Left kidney (tissue), 2 donors: Measurements from ENCODE around the gene CCDC107. TPM values are rescaled to one million over a fixed set of nuclear protein-coding genes. Genes with fewer than 3 reads are reported as not detected.
"Not testable (repeated sequence)": the region's sequence is repeated elsewhere in the genome, so short reads cannot be mapped to it uniquely, and the experiment has no call there.

Experiments used
- DNase-seq: peaks from one replicate; pipeline ENCODE4 v3.0.0-alpha.2; 2013
- polyA plus RNA-seq: library from polyadenylated mRNA; unstranded; fragments of 120-200 nt; gene quantifications from one replicate; pipeline ENCODE4 v1.2.1, GENCODE V29; 2013; ENCODE audit not compliant: insufficient read length

The CCDC107 gene
- polyA plus RNA-seq, 1 donor, result 12.6 TPM

GRCh38 chr9:35636135-35636876, 21.8 kb upstream of the CCDC107 start:
- DNase-seq, result no peak

- not testable (repeated sequence) for DNase-seq
Measured at GRCh38 chr9:35636877-35637246, 21.2 kb upstream of the CCDC107 start.

DNA sequence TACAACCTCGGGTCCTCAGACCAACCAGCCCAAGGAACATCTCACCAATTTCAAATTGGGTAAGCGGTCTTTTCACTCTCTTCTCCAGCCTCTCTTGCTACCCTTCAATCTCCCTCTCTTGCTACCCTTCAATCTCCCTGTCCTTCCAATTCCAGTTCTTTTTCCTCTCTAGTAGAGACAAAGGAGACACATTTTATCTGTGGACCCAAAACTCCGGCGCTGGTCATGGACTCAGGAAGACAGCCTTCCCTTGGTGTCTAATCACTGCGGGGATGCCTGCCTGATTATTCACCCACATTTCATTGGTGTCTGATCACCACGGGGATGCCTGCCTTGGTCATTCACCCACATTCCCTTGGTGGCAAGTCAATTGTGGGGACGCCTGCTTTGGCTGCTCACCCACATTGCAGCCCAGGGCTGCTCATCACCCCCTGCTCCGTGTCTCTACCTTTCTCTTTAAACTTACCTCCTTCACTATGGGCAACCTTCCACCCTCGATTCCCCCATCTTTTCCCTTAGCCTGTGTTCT, 20.6 kb upstream of the CCDC107 start:
- not testable (repeated sequence) for DNase-seq

- DNase-seq, result not testable (repeated sequence)
Measured at GRCh38 chr9:35638751-35639150, 19.3 kb upstream of the CCDC107 start.

DNA sequence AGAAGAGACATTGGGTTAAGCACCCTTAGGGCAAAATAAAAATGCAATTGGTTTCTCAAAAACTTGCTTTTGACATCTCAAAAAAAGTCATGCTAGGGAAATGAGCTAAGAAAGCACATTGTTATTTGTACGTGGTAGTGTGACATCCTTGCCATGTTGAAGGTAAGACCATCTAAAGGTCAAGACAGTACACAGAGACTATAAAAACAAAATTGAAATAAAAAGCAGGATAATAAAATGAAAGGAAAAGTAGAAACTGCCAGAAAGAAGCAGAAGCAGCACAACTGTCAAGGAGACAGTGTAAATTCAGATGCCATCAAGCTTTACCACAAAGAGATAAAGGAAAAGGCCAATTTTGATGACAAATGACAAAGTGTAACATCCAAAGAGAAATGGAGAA, 18.9 kb upstream of the CCDC107 start:
- DNase-seq, result not testable (repeated sequence)

GRCh38 chr9:35639631-35640030, 18.5 kb upstream of the CCDC107 start:
- no peak for DNase-seq

GRCh38 chr9:35640431-35640830, 17.7 kb upstream of the CCDC107 start:
- DNase-seq, result not testable (repeated sequence)

DNA sequence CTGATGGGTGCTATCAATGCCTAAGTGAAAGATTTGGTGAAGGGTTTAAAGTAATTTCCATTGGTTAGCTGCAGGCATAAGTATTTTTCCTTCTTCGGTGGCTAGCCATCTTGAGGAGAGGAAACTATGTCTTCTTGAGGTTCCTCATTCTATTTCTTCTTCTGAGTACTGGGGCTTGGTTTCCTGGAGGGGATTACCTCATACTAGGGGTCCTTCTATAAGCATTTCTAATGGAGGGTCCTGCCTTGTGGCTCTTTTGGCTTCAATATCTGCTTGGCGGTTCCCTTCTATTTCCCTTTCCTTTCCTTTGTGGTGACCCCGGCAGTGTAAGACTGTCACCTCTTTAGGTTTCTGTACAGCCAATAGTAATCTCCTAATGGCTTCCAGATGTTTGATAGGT, 16.6 kb upstream of the CCDC107 start:
- not testable (repeated sequence) for DNase-seq

DNA sequence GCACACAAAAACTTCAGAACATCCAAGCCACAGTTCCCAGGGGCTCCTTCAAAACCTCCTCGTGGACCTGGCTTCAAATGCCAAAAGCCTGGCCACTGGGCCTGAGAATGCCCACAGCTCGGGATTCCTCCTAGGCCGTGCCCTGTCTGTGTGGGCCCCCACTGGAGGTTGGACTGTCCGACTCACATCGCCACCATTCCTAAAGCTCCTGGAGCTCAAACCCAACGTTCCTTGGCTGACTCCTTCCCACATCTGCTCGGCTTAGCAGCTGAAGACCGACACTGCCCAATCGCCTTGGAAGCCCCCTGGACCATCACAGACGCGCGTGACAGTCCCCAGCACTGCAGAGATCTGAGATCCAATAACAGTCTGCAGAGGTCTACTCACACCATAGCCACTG, 15.0 kb upstream of the CCDC107 start:
- DNase-seq, result no peak

DNA sequence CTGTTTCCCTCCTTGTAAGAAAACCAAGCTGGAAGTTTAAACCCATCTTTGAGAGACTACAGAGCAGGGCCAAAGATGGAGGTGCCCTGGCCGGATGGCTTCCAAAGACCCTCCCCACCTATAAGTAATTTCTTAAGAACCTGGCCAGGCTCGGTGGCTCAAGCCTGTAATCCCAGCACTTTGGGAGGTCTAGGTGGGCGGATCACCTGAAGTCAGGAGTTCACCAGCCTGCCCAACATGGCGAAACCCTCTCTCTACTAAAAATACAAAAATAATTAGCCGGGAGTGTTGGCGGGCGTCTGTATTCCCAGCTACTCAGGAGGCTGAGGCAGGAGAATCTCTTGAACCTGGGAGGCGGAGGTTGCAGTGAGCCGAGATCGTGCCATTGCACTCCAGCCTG, 12.4 kb upstream of the CCDC107 start:
- not testable (repeated sequence) for DNase-seq

DNA sequence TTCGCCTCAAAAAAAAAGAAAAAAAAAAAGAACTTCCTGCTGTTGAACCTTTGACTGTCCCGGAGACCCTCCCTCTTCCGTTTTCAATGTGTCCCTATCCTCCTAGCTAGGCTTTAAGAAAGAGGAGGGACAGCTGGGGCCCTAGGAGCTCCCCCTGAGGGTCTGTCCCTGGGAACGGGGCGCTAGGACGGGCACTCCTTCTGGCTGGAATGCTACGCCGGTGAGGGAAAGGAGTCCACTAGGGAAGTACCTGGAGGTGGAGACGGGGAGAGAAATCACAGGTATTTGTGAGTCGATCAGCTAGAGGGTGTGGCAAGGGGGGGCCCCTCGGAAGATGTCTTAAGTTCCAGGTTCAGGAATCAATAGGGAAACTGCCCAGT, 11.9 kb upstream of the CCDC107 start:
- peak; percentile 67 for DNase-seq

DNA sequence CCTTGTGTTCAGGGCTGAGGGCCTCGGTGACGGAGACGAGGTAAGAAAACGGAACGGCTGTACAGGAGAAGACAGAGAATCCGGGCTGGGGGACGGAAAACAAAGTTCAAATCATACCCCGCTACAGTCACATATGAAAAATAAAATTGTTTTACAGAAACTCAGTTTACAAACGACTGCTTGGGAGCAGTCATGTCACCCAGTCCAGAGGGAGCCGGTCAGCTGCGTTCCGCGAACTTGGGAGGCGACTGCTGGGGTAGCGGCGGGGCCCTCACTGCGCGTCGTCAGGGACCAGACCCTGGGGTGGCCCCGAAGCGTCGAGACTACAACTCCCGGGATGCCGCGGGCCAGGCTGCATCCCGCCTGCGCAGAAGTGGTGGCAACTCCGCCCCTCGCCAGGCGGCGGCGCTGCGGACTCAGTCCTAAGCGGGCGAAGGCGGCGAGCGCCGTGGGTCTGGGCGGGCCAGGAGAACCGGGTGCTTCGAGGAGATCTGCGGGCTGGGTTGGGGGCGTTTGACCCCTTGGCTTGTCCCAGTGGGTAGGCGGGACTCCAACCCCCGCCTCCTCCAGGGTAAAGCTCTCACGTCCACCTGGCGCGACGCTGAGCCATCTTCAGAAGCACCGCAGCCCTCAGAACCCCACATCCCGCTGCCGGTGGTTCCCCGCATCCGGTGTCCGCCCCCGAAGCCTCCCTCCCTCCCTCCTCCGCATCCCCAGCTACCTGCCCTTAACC, 11.4 kb upstream of the CCDC107 start:
- DNase-seq, result peak; percentile 95

- no peak for DNase-seq
Measured at GRCh38 chr9:35649431-35650340, 8.4 kb upstream of the CCDC107 start.

DNA sequence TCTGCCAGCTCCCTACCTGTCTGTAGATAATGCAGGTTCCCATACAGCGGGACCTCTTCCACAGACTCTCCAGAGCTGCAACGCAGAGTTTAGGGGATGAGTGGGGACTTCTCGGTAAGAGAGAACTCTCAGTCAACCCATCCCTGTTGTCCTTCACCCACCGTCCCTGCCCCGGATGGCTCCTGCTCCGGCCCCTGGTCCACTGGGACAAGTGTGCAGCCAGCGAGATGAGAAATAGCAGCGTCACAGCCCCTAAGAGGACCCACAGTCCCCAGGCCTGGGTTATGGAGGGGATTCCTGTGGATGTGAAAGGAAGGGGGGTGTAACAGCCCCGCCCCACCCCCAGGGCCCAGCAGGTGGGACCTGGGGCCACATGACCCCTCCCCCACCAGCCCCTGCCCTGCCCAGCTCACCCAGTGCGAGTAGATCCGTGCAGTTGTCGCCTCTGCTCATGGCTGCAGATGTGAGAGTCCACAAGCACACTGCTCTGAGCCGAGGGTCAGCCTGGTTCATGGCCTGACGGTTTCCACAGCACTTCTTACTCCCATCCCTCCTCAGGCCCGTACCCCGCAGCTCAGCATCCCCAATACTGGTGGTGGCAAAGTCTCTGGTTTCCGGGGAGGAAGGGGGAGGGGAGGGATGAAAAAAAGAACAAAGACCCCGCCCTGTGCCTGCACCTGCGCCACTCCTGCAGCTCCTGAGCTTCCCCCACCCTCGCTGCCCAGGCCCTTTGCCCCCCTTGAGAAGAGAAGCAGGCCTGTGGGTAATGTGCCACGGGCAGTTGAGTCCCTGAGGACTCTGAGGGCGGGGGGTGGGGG, 7.5 kb upstream of the CCDC107 start, which contains the start of gene SIT1:
TSS of gene SIT1 (minus strand) at position 591 of the 818 bp plus-strand sequence. CDS start at position 513, 78 bp downstream.
- DNase-seq, result no peak

DNA sequence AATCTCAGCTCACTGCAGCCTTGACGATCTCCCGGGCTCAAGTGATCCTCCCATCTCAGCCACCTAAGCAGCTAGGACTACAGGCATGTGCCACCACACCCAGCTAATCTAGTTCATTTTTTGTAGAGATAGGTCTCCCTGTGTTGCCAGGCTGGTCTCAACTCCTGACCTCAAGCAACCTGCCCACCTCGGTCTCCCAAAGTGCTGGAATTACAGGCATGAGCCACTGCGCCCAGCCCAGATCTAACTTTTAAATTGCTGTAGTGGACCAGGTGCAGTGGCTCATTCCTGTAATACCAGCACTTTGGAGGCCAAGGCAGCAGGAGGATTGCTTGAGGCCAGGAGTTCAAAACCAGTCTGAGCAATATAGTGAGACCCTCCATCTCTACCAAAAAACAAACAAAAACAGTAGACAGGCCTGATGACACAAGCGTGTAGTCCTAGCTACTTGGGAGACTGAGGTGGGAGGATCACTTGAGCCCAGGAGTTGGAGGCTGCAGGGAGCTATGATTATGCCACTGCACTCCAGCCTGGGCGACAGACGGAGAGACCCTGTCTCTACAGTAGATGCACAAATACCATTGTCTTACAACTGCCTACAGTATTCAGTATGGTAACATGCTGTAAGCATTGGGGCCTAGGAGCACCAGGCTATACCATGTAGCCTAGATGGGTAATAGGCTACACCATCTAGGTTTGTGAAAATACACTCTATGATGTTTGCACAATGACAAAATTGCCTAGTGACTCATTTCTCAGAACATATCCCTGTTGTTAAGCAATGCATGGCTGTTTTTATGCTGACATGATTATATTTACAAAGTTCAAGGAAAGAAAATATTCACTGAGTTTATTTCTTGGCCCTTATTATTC, 5.9 kb upstream of the CCDC107 start:
- no peak for DNase-seq

GRCh38 chr9:35652829-35653209, 5.3 kb upstream of the CCDC107 start:
- DNase-seq, result no peak

DNA sequence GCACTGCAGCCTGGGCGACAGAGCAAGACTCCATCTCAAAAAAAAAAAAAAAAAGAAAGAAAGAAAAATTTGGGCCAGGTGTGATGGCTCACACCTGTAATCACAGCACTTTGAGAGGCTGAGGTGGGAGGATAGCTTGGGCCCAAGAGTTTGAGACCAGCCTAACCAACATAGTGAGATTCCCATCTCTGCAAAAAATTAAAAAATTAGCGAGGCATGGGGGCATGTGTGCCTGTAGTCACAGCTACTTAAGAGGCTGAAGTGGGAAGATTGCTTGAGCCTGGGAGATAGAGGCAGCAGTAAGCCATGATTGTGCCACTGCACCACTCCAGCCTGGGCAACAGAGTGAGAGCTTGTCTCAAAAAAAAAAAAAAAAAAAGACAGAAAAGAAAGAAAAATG, 4.5 kb upstream of the CCDC107 start:
- DNase-seq, result no peak

DNA sequence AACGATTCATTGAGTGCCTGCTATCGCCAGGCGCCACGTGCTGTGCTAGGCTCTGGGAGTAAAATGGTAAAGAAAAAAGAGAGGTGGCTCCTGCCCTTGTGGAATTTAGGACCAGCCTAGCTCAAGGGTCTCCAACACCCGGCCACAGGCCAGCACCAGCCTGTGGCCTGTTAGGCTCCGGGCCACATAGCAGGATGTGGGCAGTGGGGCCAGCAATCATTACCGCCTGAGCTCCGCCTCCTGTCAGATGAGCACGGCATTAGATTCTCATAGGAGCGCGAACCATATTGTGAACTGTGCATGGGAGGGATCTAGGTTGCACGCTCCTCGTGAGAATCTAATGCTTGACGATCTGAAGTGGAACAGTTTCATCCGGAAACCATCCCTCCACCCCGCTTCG, 1.7 kb upstream of the CCDC107 start:
- no peak for DNase-seq

GRCh38 chr9:35656831-35657545, 1.1 kb upstream of the CCDC107 start:
- no peak for DNase-seq
